ENCODE measurements around the gene MOV10. TPM values are rescaled to one million over a fixed set of nuclear protein-coding genes. Genes with fewer than 3 reads are reported as not detected.
A peak's percentile ranks its signal among the peaks of the same experiment; 100 is the strongest.

Gene MOV10
- total RNA-seq, 4 donors from 2014 or later: 21.7 to 47.1 (median 36.1) TPM

DNA sequence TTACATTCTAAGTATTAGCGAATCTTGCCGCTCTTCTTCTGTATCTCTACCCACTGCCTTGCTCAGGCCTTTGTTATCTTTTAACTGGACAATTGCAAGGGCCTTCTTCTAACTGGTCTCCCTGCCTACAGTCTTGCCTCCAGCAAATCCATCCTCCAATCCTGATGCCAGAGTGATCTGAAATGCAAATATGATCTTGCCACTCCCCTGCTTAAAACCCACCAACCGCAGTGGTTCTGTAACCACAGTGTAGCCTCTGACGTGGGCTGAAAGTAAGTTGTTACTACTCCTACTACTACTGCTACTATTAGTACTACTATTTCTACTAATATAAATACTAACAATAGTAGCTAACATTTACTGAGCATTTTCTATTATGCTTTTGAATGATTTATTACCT is 12.4 kb downstream of the MOV10 start:
- DNase-seq (ENCODE audit: low spot score) (no peak), ATAC-seq (ENCODE audit: low FRiP score) (no peak)
- no peak for TF ChIP-seq CTCF (IDR thresholded peaks at IDR 0.05)

DNA sequence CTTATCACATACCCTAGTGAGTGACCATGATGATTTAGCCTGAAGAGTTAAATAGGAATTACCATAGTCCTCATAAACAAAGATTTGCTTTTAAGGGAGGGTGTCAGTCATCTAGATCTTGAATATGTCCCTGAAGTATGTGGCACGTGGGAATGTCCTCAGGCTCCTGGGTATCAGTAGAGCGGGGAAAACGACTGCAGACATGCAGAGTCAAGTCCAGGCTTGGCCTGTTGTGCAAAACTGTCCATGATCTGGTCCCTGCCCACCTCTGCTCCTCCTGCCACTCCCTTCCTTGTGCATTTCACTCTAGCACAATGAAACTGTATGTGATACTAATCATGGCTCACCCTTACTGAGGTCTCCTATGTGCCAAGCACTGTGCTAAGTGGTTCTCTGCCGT is 12.9 kb downstream of the MOV10 start:
- TF ChIP-seq CTCF (IDR thresholded peaks at IDR 0.05): no peak
- ATAC-seq (ENCODE audit: low FRiP score) (no peak), DNase-seq (ENCODE audit: low spot score) (no peak)

DNA sequence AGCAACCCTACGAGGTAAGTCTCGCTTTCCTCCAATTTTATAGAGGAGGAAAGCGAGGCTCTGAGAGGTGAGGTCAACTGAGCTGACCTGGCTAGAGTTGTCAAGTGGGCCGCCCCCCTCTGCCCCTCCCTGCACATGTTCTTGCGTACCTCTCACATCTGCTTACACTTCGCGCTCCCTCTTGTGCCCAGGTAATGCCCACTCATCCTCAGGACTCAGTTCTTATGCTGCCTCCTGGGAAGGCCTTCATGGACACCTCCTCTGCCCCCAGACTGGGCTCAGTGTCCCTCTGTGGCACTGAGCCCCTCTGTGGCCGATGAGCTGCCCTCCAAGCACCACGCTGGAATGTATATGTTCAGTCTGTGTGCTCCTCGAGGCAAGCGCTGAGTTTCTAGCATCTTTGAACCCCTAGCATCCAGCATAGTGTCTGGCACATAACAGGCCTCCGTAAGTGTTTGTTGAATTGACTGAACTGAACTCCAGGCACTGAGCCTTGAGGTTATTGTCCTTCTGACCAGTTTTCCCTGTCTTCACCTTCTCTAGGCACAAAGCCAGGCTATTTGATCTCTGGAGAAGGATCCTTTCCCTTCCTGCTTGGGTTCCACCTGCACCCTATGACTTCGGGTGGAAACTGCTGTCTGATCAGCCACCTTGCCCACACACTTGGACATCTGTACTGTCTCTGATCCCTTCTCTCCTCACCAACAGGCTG is 13.5 kb downstream of the MOV10 start:
- no peak for ATAC-seq (ENCODE audit: low FRiP score)
- no peak for TF ChIP-seq CTCF (IDR thresholded peaks at IDR 0.05)
- DNase-seq (ENCODE audit: low spot score): no peak

- ATAC-seq (ENCODE audit: low FRiP score): peak; percentile 50
- DNase-seq (ENCODE audit: low spot score): no peak
- TF ChIP-seq CTCF (IDR thresholded peaks at IDR 0.05): no peak
Measured at GRCh38 chr1:112688781-112689193, 14.3 kb downstream of the MOV10 start.

DNA sequence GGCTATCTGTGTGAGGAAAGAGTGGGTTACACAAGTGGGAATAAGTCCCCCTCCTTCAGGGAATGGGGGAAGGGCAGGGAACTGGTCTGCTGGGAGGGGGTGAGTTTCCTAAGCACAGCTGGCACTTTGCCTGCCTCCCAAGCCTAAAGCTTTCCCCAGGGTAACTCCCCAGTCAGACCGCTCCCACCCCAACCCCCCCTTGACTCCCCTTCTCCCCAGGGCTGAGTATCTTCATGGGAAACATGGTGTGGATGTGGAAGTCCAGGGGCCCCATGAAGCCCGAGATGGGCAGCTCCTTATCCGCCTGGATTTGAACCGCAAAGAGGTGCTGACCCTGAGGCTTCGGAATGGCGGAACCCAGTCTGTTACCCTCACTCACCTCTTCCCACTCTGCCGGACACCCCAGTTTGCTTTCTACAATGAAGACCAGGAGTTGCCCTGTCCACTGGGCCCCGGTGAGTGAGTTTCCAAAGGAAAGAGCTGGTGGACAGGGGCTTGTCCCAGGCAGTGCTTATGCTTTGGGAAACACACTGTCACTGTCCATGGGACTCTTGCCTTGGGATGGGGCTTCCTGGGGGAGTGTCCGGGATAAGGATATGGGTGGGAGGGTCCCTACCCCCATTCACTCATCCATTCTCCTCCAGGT is 14.9 kb downstream of the MOV10 start:
- TF ChIP-seq CTCF (IDR thresholded peaks at IDR 0.05): no peak
- no peak for DNase-seq (ENCODE audit: low spot score)
- ATAC-seq (ENCODE audit: low FRiP score): peak; percentile 16

- no peak for ATAC-seq (ENCODE audit: low FRiP score)
- no peak for TF ChIP-seq CTCF (IDR thresholded peaks at IDR 0.05)
- DNase-seq (ENCODE audit: low spot score): no peak
Measured at GRCh38 chr1:112689842-112690237, 15.4 kb downstream of the MOV10 start.

GRCh38 chr1:112692681-112693080 is 18.2 kb downstream of the MOV10 start:
- ATAC-seq (ENCODE audit: low FRiP score) (no peak), DNase-seq (ENCODE audit: low spot score) (no peak)
- TF ChIP-seq CTCF (IDR thresholded peaks at IDR 0.05): no peak

All from omental fat pad (tissue), 4 donors.